K562 (cell line): Measurements from ENCODE around the gene ZNF81. TPM values are rescaled to one million over a fixed set of nuclear protein-coding genes. Genes with fewer than 3 reads are reported as not detected.

Source experiments
- CC2D1A ChIP-seq: fragments of 450-650 bp; IDR thresholded peaks from 2 replicates; pipeline ENCODE4 v1.6.1; 2017; ENCODE audit warnings: mild to moderate bottlenecking
- CEBPB ChIP-seq: fragments of 450-650 bp; IDR thresholded peaks from 2 replicates; pipeline ENCODE4 v1.6.1; 2016; ENCODE audit warnings: missing genetic modification characterization, missing compliant biosample characterization
- COPS2 ChIP-seq: fragments of 450-650 bp; conservative IDR thresholded peaks from 2 replicates; pipeline ENCODE4 v1.6.1; 2016; ENCODE audit warnings: mild to moderate bottlenecking, moderate library complexity
- FUS ChIP-seq: fragments of 200-400 bp; formaldehyde crosslinking; optimal IDR thresholded peaks from 2 replicates; pipeline ENCODE3; 2017; ENCODE audit warnings: low read depth, low read length
- GABPB2 ChIP-seq: fragments of 250-450 bp; sonication (Bioruptor Pico); conservative IDR thresholded peaks from 2 replicates; pipeline ENCODE4 v1.5.1; 2021; ENCODE audit warnings: mild to moderate bottlenecking
- GATAD2B ChIP-seq: fragments of 450-650 bp; IDR thresholded peaks from 2 replicates; pipeline ENCODE4 v1.6.1; 2017; ENCODE audit warnings: mild to moderate bottlenecking, borderline replicate concordance
- HCFC1 ChIP-seq: IDR thresholded peaks from 2 replicates; pipeline ENCODE4 v1.6.1; 2012; ENCODE audit warnings: low read depth, low read length, improper control_type of control experiment
- HDAC3 ChIP-seq: fragments of 450-650 bp; IDR thresholded peaks from 2 replicates; pipeline ENCODE4 v1.6.1; 2018; ENCODE audit warnings: borderline replicate concordance, mild to moderate bottlenecking, moderate library complexity; ENCODE audit not compliant: partially characterized antibody
- HNRNPH1 ChIP-seq: fragments of 200-400 bp; formaldehyde crosslinking; optimal IDR thresholded peaks from 2 replicates; pipeline ENCODE3; 2017; ENCODE audit warnings: low read depth, mild to moderate bottlenecking, low read length, moderate library complexity
- JUN ChIP-seq, 2 experiments: sonication (generic) in 1 of 2; formaldehyde crosslinking in 1 of 2; IDR thresholded peaks; 2 replicates each; pipeline versions ENCODE4 v1.6.1 to v1.8.0; 2012 to 2022; ENCODE audit warnings: borderline replicate concordance in 2 of 2, mild to moderate bottlenecking in 2 of 2, improper control_type of control experiment in 1 of 2, low read depth in 1 of 2, low read length in 1 of 2, missing genetic modification reagents in 1 of 2
- KAT2B ChIP-seq: IDR thresholded peaks from one replicate; pipeline ENCODE4 v1.6.1; 2012; ENCODE audit warnings: low read depth, mild to moderate bottlenecking, control low read depth, inconsistent platforms, low read length, moderate library complexity
- MCM7 ChIP-seq, 2 experiments: fragments of 450-650 bp; IDR thresholded peaks; 2 replicates each; pipeline ENCODE4 v1.6.1; 2016 to 2018
- MIER1 ChIP-seq: fragments of 450-650 bp; IDR thresholded peaks from 2 replicates; pipeline ENCODE4 v1.6.1; 2016; ENCODE audit warnings: antibody characterized with exemption, mild to moderate bottlenecking, low read depth
- PYGO2 ChIP-seq: fragments of 450-650 bp; IDR thresholded peaks from 2 replicates; pipeline ENCODE4 v1.6.1; 2016; ENCODE audit warnings: mild to moderate bottlenecking, missing genetic modification characterization, moderate library complexity, missing compliant biosample characterization
- RB1 ChIP-seq: fragments of 450-650 bp; IDR thresholded peaks from 2 replicates; pipeline ENCODE4 v1.6.1; 2017; ENCODE audit warnings: low read depth, mild to moderate bottlenecking
- SLC30A9 ChIP-seq: fragments of 250-450 bp; sonication (Bioruptor Pico); IDR thresholded peaks from 2 replicates; pipeline ENCODE4 v1.8.0; 2022; ENCODE audit warnings: mild to moderate bottlenecking, moderate library complexity
- SMAD2 ChIP-seq: fragments of 150-350 bp; IDR thresholded peaks from 2 replicates; pipeline ENCODE4 v1.6.1; 2014; ENCODE audit warnings: low read depth, mild to moderate bottlenecking, low read length
- SNAPC5 ChIP-seq: fragments of 250-450 bp; sonication (Bioruptor Pico); IDR thresholded peaks from 2 replicates; pipeline ENCODE4 v1.8.0; 2021; ENCODE audit warnings: moderate library complexity, mild to moderate bottlenecking, inconsistent platforms
- TFAM ChIP-seq: fragments of 250-450 bp; sonication (Bioruptor Pico); conservative IDR thresholded peaks from 2 replicates; pipeline ENCODE4 v1.5.0; 2021; ENCODE audit warnings: mild to moderate bottlenecking, moderate library complexity
- THRAP3 ChIP-seq: fragments of 450-650 bp; IDR thresholded peaks from 2 replicates; pipeline ENCODE4 v1.6.1; 2016; ENCODE audit warnings: mild to moderate bottlenecking, inconsistent platforms, borderline replicate concordance
- ZBTB17 ChIP-seq: fragments of 450-650 bp; formaldehyde crosslinking; IDR thresholded peaks from 2 replicates; pipeline ENCODE4 v1.4.0; 2020; ENCODE audit warnings: mild to moderate bottlenecking
- ZFX ChIP-seq: sonication (generic); formaldehyde crosslinking; IDR thresholded peaks from 2 replicates; pipeline ENCODE4 v1.8.0; 2022; ENCODE audit warnings: mild to moderate bottlenecking, missing genetic modification reagents, moderate library complexity
- ZNF165 ChIP-seq: fragments of 250-450 bp; sonication (Bioruptor Pico); IDR thresholded peaks from 2 replicates; pipeline ENCODE4 v1.4.0; 2020; ENCODE audit warnings: borderline replicate concordance
- ZNF347 ChIP-seq: fragments of 450-650 bp; formaldehyde crosslinking; IDR thresholded peaks from 2 replicates; pipeline ENCODE4 v1.4.0; 2020; ENCODE audit warnings: low read depth, mild to moderate bottlenecking, moderate library complexity
- ZNF785 ChIP-seq: fragments of 250-450 bp; sonication (Bioruptor Pico); IDR thresholded peaks from 2 replicates; pipeline ENCODE4 v1.4.0; 2020; ENCODE audit warnings: mild to moderate bottlenecking
- polyA plus RNA-seq, 8 experiments: library from polyadenylated mRNA; depleted of rRNA in 4 of 8; stranded (reverse) in 5 of 8; unstranded in 3 of 8; fragments of >200 nt; fragmentation: Nextera tagmentation in 2 of 8; fragmentation: Illumina TruSeq in 1 of 8; extraction: Ambion mirVana in 2 of 8; extraction: Trizol in 1 of 8; gene quantifications; 2 replicates each; pipeline versions ENCODE4 v1.2.1 to v1.2.3, GENCODE V29; 2011 to 2014; ENCODE audit warnings: inconsistent platforms in 1 of 8, missing spikeins in 1 of 8
- total RNA-seq, 7 experiments: library from RNA; depleted of rRNA in 6 of 7; stranded (reverse); fragments of >200 nt in 6 of 7; fragmentation: Illumina TruSeq in 2 of 7; extraction: Trizol in 2 of 7; gene quantifications; 2 replicates each; pipeline versions ENCODE4 v1.2.1 to v1.2.3, GENCODE V29; 2011 to 2021; ENCODE audit warnings: low replicate concordance in 1 of 7
- TF ChIP-seq, protein P1 (sequence below): sonication (generic); formaldehyde crosslinking; IDR thresholded peaks from 2 replicates; pipeline ENCODE4 v1.4.0; 2020; ENCODE audit warnings: mild to moderate bottlenecking, missing genetic modification reagents
- TF ChIP-seq, protein P2 (sequence below): sonication (generic); formaldehyde crosslinking; IDR thresholded peaks from 2 replicates; pipeline ENCODE4 v1.8.1; 2022; ENCODE audit warnings: missing genetic modification reagents
- TF ChIP-seq, protein P3 (sequence below), 2 experiments: fragments of 250-450 bp in 1 of 2; fragments of 450-650 bp in 1 of 2; sonication (Bioruptor Pico) in 1 of 2; IDR thresholded peaks; 2 replicates each; pipeline versions ENCODE4 v1.6.1 to v1.8.0; 2016 to 2021; ENCODE audit warnings: mild to moderate bottlenecking in 2 of 2, moderate library complexity in 2 of 2, missing compliant biosample characterization in 1 of 2, missing genetic modification characterization in 1 of 2

Gene ZNF81
- total and polyA plus RNA-seq, 9 of the 15 experiments (the other 6 are each of a cell fraction or from before 2014, with no cell fraction given), result 2.4 to 9.6 (median 4.9) TPM

DNA sequence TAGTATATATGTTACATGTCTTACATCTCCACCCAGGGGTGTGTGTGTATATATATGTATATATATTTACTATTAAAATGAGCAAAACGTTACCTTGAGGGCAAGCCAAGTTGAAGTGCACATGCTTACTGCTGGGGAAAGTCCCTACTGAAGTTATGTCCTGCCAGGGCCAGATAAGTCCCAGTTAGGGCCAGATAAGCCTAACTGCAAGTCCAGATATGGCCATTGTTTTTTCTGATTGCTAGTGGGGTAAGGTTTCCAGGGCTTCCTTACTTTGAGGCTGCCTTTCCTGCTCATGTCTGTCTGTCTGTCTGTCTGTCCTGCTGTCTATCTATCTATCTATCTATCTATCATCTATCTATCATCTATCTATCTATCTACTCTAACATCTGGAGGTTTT is 19.3 kb upstream of the ZNF81 start (continued):
- TF ChIP-seq, protein P1, sequence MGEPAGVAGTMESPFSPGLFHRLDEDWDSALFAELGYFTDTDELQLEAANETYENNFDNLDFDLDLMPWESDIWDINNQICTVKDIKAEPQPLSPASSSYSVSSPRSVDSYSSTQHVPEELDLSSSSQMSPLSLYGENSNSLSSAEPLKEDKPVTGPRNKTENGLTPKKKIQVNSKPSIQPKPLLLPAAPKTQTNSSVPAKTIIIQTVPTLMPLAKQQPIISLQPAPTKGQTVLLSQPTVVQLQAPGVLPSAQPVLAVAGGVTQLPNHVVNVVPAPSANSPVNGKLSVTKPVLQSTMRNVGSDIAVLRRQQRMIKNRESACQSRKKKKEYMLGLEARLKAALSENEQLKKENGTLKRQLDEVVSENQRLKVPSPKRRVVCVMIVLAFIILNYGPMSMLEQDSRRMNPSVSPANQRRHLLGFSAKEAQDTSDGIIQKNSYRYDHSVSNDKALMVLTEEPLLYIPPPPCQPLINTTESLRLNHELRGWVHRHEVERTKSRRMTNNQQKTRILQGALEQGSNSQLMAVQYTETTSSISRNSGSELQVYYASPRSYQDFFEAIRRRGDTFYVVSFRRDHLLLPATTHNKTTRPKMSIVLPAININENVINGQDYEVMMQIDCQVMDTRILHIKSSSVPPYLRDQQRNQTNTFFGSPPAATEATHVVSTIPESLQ (CRISPR knock-in tag), result no peak
- TF ChIP-seq COPS2 (no peak), ZNF347 (no peak), RB1 (peak; percentile 34; the same call in 1 of the 2 replicates), GABPB2 (no peak), MCM7 (IDR thresholded peaks at IDR 0.05) (no peak), KAT2B (no peak), TFAM (no peak), HNRNPH1 (no peak), SLC30A9 (CRISPR knock-in tag) (no peak), SMAD2 (no peak), MIER1 (no peak), SNAPC5 (CRISPR knock-in tag) (no peak), CC2D1A (peak; percentile 96), ZNF785 (CRISPR knock-in tag) (no peak), PYGO2 (peak; percentile 81; the same call in 1 of the 2 replicates), ZBTB17 (no peak), ZNF165 (CRISPR knock-in tag) (no peak), THRAP3 (no peak), HDAC3 (peak; percentile 87), JUN (IDR thresholded peaks at IDR 0.05; ENCODE audit: borderline replicate concordance, low read depth, low read length) (no peak), JUN (CRISPR knock-in tag; IDR thresholded peaks at IDR 0.05; ENCODE audit: borderline replicate concordance) (no peak), GATAD2B (peak; percentile 33; the same call in 1 of the 2 replicates), CEBPB (tag) (no peak), HCFC1 (no peak), FUS (no peak), ZFX (CRISPR knock-in tag) (no peak)
- TF ChIP-seq, protein P2, sequence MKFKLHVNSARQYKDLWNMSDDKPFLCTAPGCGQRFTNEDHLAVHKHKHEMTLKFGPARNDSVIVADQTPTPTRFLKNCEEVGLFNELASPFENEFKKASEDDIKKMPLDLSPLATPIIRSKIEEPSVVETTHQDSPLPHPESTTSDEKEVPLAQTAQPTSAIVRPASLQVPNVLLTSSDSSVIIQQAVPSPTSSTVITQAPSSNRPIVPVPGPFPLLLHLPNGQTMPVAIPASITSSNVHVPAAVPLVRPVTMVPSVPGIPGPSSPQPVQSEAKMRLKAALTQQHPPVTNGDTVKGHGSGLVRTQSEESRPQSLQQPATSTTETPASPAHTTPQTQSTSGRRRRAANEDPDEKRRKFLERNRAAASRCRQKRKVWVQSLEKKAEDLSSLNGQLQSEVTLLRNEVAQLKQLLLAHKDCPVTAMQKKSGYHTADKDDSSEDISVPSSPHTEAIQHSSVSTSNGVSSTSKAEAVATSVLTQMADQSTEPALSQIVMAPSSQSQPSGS (CRISPR knock-in tag), result no peak
- TF ChIP-seq, protein P3, sequence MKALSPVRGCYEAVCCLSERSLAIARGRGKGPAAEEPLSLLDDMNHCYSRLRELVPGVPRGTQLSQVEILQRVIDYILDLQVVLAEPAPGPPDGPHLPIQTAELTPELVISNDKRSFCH (CRISPR knock-in tag; IDR thresholded peaks at IDR 0.05), result no peak
- TF ChIP-seq, protein P3 (tag; IDR thresholded peaks at IDR 0.05), result no peak
